Neural progenitor cell (in vitro differentiated cells): ENCODE measurements around the gene TRAF7. TPM values are rescaled to one million over a fixed set of nuclear protein-coding genes. Genes with fewer than 3 reads are reported as not detected.
"Not testable (repeated sequence)": the region's sequence is repeated elsewhere in the genome, so short reads cannot be mapped to it uniquely, and the experiment has no call there.

Experiments
- DNase-seq: peaks from one replicate; pipeline ENCODE4 v3.0.0-alpha.2; 2016; ENCODE audit warnings: low spot score
- H2AFZ ChIP-seq: fragments of 200-600 bp; sonication (generic); replicated peaks from 2 replicates; pipeline ENCODE4 v1.6.1; 2016; ENCODE audit warnings: antibody characterized with exemption
- H3F3A ChIP-seq: fragments of 200-600 bp; sonication (generic); 2 replicates; pipeline ENCODE4 v1.6.1; 2016; ENCODE audit warnings: antibody characterized with exemption, low read depth
- H3K27ac ChIP-seq: fragments of 200-600 bp; sonication (generic); 2 replicates; pipeline ENCODE4 v1.5.1; 2016; ENCODE audit warnings: mild to moderate bottlenecking
- H3K27me3 ChIP-seq: fragments of 200-600 bp; sonication (generic); 2 replicates; pipeline ENCODE4 v1.6.1; 2016; ENCODE audit warnings: mild to moderate bottlenecking, moderate library complexity
- H3K36me3 ChIP-seq: fragments of 200-600 bp; sonication (generic); 2 replicates; pipeline ENCODE4 v1.5.1; 2016
- H3K4me1 ChIP-seq: fragments of 200-600 bp; sonication (generic); 2 replicates; pipeline ENCODE4 v1.6.1; 2016; ENCODE audit warnings: mixed run types
- H3K4me2 ChIP-seq: fragments of 200-600 bp; sonication (generic); 2 replicates; pipeline ENCODE4 v1.6.1; 2016
- H3K4me3 ChIP-seq: fragments of 200-600 bp; sonication (generic); 2 replicates; pipeline ENCODE4 v1.5.1; 2016
- H3K79me2 ChIP-seq: fragments of 200-600 bp; sonication (generic); 2 replicates; pipeline ENCODE4 v1.6.1; 2016; ENCODE audit warnings: low read depth
- H3K9ac ChIP-seq: fragments of 200-600 bp; sonication (generic); 2 replicates; pipeline ENCODE4 v1.6.1; 2016
- H3K9me3 ChIP-seq: fragments of 200-600 bp; sonication (generic); 2 replicates; pipeline ENCODE4 v1.5.1; 2016; ENCODE audit warnings: low read depth
- H4K20me1 ChIP-seq: fragments of 200-600 bp; sonication (generic); 2 replicates; pipeline ENCODE4 v1.6.1; 2016; ENCODE audit warnings: low read depth
- H3K27ac Mint-ChIP-seq: 3 replicates; pipeline ENCODE4 v1.8.0; 2021; ENCODE audit warnings: mixed read lengths
- H3K27me3 Mint-ChIP-seq: 2 replicates; pipeline ENCODE4 v1.8.0; 2022; ENCODE audit warnings: low read depth, mild to moderate bottlenecking, inconsistent platforms, moderate library complexity, mixed read lengths; ENCODE audit not compliant: insufficient read depth
- H3K36me3 Mint-ChIP-seq: 3 replicates; pipeline ENCODE4 v1.8.0; 2021; ENCODE audit warnings: mixed read lengths
- H3K4me1 Mint-ChIP-seq: 3 replicates; pipeline ENCODE4 v1.8.0; 2021; ENCODE audit warnings: mixed read lengths
- H3K4me3 Mint-ChIP-seq: 3 replicates; pipeline ENCODE4 v1.8.0; 2021; ENCODE audit warnings: mild to moderate bottlenecking, moderate library complexity, mixed read lengths
- H3K9me3 Mint-ChIP-seq: 3 replicates; pipeline ENCODE4 v1.8.0; 2020; ENCODE audit warnings: mixed read lengths
- CTCF ChIP-seq: fragments of 200-600 bp; sonication (generic); IDR thresholded peaks from 2 replicates; pipeline ENCODE4 v1.5.1; 2017; ENCODE audit warnings: antibody characterized with exemption, mild to moderate bottlenecking
- EZH2 ChIP-seq: fragments of 200-600 bp; sonication (generic); IDR thresholded peaks from 2 replicates; pipeline ENCODE4 v1.6.1; 2017; ENCODE audit warnings: antibody characterized with exemption, mild to moderate bottlenecking, moderate library complexity
- EZH2phosphoT487 ChIP-seq: fragments of 200-600 bp; sonication (generic); IDR thresholded peaks from 2 replicates; pipeline ENCODE4 v1.6.1; 2017; ENCODE audit warnings: antibody characterized with exemption
- total RNA-seq: library from RNA; depleted of rRNA; stranded (reverse); fragments of >200 nt; gene quantifications from 2 replicates; pipeline ENCODE4 v1.2.3, GENCODE V29; 2015; ENCODE audit warnings: low replicate concordance

The TRAF7 gene
- total RNA-seq, result 24.1 and 63.6 TPM in 2 replicates

- peaks cover 7% of the 10 kb centered on the region for H3K36me3 Mint-ChIP-seq
- Histone ChIP-seq H3K79me2 (peaks cover 86% of the 10 kb centered on the region), H3K9me3 (no peaks in the 10 kb centered on the region), H2AFZ (no peak within 1 kb of the TSS), H3K27ac (no peak within 1 kb of the TSS), H3K27me3 (peaks cover under 1% of the 10 kb centered on the region), H3K4me2 (peak within 1 kb of the TSS; percentile 96), H3K36me3 (no peaks in the 10 kb centered on the region), H3K9ac (peak within 1 kb of the TSS; percentile 74), H3K4me3 (peak within 1 kb of the TSS; percentile 97), H3F3A (peaks cover 52% of the 10 kb centered on the region), H4K20me1 (peaks cover 90% of the 10 kb centered on the region), H3K4me1 (peaks cover 54% of the 10 kb centered on the region)
- H3K9me3 Mint-ChIP-seq, result no peaks in the 10 kb centered on the region
- H3K4me1 Mint-ChIP-seq, result peaks cover 56% of the 10 kb centered on the region
- peak within 1 kb of the TSS; percentile 94 for H3K4me3 Mint-ChIP-seq
- H3K27me3 Mint-ChIP-seq, result peaks cover 4% of the 10 kb centered on the region
- peak; percentile 100 for DNase-seq
- TF ChIP-seq EZH2, result no peak
- no peak for TF ChIP-seq EZH2phosphoT487
- no peak for TF ChIP-seq CTCF
- H3K27ac Mint-ChIP-seq, result peak within 1 kb of the TSS; percentile 57
Observed at GRCh38 chr16:2155091-2155950, at the start of gene TRAF7. Gene TRAF7 (plus strand): TSS chr16:2155782. CDS start chr16:2163921, 8,139 bp downstream.

GRCh38 chr16:2106211-2106610 lies 49.4 kb upstream of the TRAF7 start:
- H4K20me1 ChIP-seq, H3K4me3 ChIP-seq, H3K9me3 ChIP-seq, H3K4me1 ChIP-seq, H3K27me3 Mint-ChIP-seq, H3K9me3 Mint-ChIP-seq, H3K79me2 ChIP-seq, H3K27me3 ChIP-seq, H3K4me1 Mint-ChIP-seq, H2AFZ ChIP-seq, H3K27ac Mint-ChIP-seq, H3K27ac ChIP-seq, H3F3A ChIP-seq, H3K36me3 ChIP-seq, H3K4me3 Mint-ChIP-seq, H3K9ac ChIP-seq, DNase-seq, H3K36me3 Mint-ChIP-seq, H3K4me2 ChIP-seq: not testable (repeated sequence)

GRCh38 chr16:2107121-2107790 lies 48.3 kb upstream of the TRAF7 start:
- H3K4me3 ChIP-seq, H3K27me3 Mint-ChIP-seq, H3K36me3 ChIP-seq, H3K4me1 Mint-ChIP-seq, H3K9me3 Mint-ChIP-seq, H3K4me1 ChIP-seq, H3K27ac ChIP-seq, H3K36me3 Mint-ChIP-seq, H3K4me3 Mint-ChIP-seq, H3K27me3 ChIP-seq, H3K4me2 ChIP-seq, DNase-seq, H3K79me2 ChIP-seq, H4K20me1 ChIP-seq, H3K9ac ChIP-seq, H3F3A ChIP-seq, H3K9me3 ChIP-seq, H2AFZ ChIP-seq: not testable (repeated sequence)
- H3K27ac Mint-ChIP-seq, result peak overlapping the region; percentile 25

GRCh38 chr16:2107791-2108125 lies 47.8 kb upstream of the TRAF7 start:
- H3K9ac ChIP-seq, H3K27ac ChIP-seq: not testable (repeated sequence)

GRCh38 chr16:2108446-2109270 lies 46.9 kb upstream of the TRAF7 start:
- not testable (repeated sequence) for H3K9me3 ChIP-seq, H3K9ac ChIP-seq, H3K4me2 ChIP-seq, H3K4me1 ChIP-seq, H4K20me1 ChIP-seq, H3K4me3 Mint-ChIP-seq, H3K27me3 Mint-ChIP-seq, DNase-seq, H3K36me3 ChIP-seq, H3K27me3 ChIP-seq, H3K27ac Mint-ChIP-seq, H2AFZ ChIP-seq, H3F3A ChIP-seq, H3K36me3 Mint-ChIP-seq, H3K9me3 Mint-ChIP-seq, H3K79me2 ChIP-seq, H3K27ac ChIP-seq, H3K4me1 Mint-ChIP-seq, H3K4me3 ChIP-seq

More at GRCh38 chr16:2107791-2108125, 47.8 kb upstream of the TRAF7 start:
- not testable (repeated sequence) for H3K4me2 ChIP-seq, H4K20me1 ChIP-seq, H3K27me3 ChIP-seq, H3K4me3 Mint-ChIP-seq, H3K4me3 ChIP-seq, H3K9me3 ChIP-seq, H3K4me1 ChIP-seq, H3K79me2 ChIP-seq, H2AFZ ChIP-seq, H3K36me3 Mint-ChIP-seq, H3K4me1 Mint-ChIP-seq, H3K27me3 Mint-ChIP-seq, DNase-seq, H3K9me3 Mint-ChIP-seq, H3K36me3 ChIP-seq, H3F3A ChIP-seq
- peak overlapping the region; percentile 25 for H3K27ac Mint-ChIP-seq

- H3K4me2 ChIP-seq, H3K27ac ChIP-seq, H4K20me1 ChIP-seq, H3K4me1 ChIP-seq, H3K9me3 ChIP-seq, H3K36me3 Mint-ChIP-seq, H3K4me1 Mint-ChIP-seq, H3F3A ChIP-seq, H3K79me2 ChIP-seq, H3K27ac Mint-ChIP-seq, H3K9me3 Mint-ChIP-seq, H3K4me3 ChIP-seq, H2AFZ ChIP-seq, H3K27me3 Mint-ChIP-seq, H3K27me3 ChIP-seq, H3K36me3 ChIP-seq, H3K4me3 Mint-ChIP-seq, H3K9ac ChIP-seq, DNase-seq: not testable (repeated sequence)
Observed at GRCh38 chr16:2109271-2109580, 46.4 kb upstream of the TRAF7 start.

GRCh38 chr16:2109872-2110271 lies 45.7 kb upstream of the TRAF7 start:
- not testable (repeated sequence) for H3K4me1 Mint-ChIP-seq, H3K27me3 ChIP-seq, H3F3A ChIP-seq, H3K4me1 ChIP-seq, H3K27ac ChIP-seq, H3K36me3 Mint-ChIP-seq, H3K27ac Mint-ChIP-seq, DNase-seq, H3K9me3 Mint-ChIP-seq, H3K4me2 ChIP-seq, H3K4me3 ChIP-seq, H4K20me1 ChIP-seq, H3K9me3 ChIP-seq, H3K36me3 ChIP-seq, H2AFZ ChIP-seq, H3K9ac ChIP-seq, H3K27me3 Mint-ChIP-seq, H3K4me3 Mint-ChIP-seq, H3K79me2 ChIP-seq
